NCI-H146 (cell line): ENCODE results near the gene KRT1.

Experiments used
- DNase-seq: peaks from one replicate; lab custom pipeline; 2025; lab: John Stamatoyannopoulos, UW

KRT1 gene

DNA sequence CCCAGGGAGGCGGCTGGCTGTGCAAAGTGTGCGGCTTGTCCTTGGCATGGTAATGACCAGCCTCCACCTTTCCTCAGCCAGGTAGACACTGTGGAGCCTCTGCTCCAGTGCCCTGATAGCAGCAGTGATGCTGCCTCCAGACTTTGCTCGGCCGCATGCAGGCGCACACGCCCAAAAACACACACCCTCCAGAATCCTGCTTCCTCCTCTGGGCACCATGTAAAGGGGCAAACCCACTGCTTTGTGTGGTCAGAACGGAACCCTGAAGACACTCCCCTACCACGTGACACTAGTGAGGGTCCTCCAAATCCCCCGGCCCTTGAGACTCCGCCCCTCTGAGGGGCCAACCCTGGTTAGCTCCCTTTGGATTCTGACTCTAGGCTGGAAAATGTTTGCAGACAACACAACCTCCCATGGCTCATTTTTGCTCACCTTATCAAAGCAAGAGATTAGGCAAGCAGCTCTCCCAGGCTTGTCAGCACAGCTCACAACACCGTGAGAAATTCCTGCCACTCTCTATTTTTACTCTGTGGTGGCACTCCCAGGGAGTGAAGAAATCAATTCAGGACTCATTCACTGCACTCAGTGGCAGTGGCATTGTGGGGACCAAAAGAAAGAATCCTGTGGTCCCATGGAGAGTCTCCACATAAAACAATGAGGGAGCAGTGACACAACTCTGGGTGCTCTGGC is 18.6 kb upstream of the KRT1 start:
- no peak for DNase-seq

DNA sequence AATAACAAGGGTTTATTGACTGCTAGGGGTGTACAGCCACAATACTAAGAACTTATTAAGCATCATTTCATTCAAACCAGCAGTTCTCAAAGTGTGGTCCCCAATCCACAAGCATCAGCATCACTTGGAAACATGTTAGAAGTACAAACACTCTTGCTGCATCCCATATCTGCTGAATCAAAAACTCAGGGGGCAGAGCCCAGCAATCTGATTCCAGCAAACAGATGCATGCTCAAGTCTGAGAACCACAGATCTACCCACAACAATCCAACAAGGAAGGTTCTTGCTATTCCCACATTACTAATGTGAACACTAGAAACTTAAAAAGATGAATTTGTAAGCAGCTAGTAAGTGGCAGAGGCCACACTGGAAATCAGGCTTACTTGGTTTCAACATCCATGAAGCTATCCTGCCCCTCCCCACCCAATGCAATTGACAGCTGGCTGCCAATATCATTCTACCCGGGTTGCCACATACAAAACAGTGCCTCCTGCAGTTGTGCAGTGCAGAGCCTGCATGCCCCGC is 16.9 kb upstream of the KRT1 start:
- no peak for DNase-seq

DNA sequence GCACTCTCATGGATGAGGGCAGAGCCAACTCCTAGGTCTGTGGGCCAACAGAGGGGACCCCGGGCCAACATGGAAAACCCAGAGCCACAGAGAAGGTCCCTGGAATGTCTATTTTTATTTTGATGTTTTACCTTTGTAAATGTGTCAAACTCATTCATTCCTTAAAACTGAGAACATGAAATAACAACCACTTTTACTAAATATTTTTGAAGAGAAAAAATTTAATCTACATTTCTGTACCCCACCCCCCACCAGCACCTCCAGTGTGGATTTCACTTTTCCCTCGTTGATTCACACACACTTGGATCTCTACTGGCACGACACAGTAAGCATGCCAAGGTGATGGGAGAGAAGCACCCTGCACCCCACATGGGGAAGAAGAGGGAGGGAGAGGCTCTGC is 16.4 kb upstream of the KRT1 start:
- DNase-seq = no peak

DNA sequence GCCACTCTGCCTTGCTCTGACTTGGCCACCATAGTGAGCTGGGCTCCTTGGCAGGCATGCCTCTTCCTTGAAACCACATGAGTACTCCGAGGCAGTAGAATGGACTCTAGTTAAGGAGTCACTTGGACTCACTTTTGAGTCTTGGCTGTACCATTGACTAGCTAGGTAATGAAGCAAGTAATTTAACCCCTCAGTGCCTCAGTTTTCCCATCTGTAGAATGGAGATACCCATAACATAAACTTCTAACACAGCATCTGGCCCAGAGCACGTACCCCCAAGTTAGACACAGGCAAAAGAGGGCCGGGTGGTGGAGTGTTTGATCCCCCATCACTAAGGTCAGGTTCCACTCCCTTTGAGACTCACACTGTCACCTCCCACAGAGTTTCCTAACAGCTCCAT is 14.8 kb upstream of the KRT1 start:
- no peak for DNase-seq

DNA sequence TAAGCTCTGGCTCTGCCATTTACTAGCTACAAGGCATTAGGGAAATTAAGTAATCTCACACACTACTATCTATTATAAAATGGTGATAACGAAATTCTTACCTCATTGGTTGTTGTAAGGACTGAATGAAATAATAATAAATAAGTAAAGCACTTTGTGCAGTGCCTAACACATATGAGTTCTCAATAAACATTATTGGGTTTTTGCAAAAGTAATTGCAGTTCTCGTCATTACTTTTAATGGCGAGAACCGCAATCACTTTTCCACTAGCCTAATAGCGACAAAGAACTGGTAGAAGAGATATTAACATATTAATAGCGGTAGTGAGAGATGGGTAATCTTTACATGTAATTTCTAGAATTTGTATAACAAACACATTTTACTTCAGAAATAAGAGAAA is 13.9 kb upstream of the KRT1 start:
- DNase-seq = no peak

DNA sequence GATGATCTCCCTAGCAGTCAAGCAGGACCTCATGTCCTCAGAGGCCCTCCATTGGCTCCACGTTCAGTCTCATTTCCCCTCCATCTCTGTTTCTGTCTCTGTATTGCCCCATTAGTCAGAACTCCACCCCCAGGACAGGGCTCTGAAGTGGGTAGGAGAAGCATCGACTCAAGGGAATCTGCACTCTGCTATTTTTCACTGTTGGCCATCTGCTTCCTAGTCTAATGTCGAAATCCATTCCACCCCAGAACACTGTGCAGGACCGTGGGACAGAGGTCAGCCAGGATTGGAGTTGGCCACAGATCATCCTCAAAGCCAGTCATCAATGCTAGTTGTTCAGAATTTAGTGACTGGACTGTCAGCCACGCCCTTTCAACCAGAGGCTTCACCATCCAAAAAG is 13.1 kb upstream of the KRT1 start:
- no peak for DNase-seq

DNA sequence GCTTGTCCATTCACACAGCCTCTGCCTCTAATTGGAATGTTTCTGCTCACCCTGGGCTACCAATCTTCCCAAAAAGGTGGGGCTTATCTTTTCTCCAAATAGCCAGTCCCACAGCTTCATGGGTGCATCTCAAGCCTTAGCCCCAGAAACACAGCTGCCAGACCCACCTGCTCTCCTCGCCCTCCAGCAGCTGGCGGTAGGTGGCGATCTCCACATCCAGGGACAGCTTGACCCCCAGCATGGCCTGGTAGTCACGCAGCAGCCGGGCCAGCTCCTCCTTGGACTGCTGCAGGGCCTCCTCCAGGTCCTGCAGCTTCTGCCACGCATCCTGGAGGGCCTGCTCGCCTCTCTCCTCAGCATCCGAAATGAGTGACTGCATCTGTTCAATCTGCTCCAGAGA is 12.0 kb upstream of the KRT1 start:
- peak; percentile 14 for DNase-seq

DNA sequence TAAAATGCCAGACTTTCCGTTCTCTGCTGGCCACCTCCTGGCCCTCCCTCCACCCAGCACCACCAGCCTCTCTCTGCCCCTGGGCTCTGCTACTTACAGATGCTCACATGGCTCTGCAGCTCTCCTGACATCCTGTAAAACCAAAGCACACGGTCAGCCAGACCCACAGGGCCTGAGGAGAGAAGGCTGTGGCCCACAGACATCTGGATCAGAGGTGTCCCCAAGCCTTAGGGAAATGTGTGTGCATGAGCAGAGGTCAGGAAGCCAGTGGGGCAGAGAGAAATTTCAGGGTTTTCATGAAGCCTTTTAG is 11.6 kb upstream of the KRT1 start:
- DNase-seq = no peak

DNA sequence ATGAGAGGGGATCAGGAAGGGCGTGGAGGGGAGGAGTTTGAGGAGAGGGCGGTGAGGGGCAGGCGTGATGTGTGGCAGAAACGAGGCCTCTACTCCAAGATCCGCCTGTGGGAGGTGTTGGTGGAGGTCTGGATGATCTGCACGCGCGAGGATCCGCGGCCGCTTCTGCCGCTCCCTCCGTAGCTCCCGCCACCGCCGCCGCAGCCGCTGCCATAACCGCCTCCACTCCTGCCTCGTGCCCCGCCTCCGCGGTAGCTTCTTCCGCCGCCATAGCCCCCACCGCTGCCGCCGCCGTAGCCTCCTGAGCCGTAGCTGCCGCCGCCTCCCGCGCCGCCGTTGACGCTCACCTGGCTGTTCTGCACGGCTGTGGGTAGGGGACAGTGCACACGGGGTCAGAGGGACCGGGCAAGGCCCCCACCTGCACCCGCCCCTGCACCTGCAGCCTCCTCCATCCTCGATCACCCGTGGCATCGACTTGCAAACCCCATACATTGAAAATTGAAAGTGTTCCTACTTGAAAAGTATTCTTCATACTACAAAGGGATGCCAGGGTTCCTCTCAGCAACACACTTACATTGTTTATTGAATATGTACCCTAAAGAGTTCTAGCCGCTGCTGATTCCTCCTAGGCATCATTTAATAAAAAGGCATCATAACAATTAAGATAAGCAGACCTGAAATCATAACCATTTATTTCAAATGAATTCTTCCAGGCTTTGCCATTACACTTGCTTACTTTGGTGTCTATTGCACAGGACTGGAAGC is 11.1 kb upstream of the KRT1 start:
- peak; percentile 42 for DNase-seq

DNA sequence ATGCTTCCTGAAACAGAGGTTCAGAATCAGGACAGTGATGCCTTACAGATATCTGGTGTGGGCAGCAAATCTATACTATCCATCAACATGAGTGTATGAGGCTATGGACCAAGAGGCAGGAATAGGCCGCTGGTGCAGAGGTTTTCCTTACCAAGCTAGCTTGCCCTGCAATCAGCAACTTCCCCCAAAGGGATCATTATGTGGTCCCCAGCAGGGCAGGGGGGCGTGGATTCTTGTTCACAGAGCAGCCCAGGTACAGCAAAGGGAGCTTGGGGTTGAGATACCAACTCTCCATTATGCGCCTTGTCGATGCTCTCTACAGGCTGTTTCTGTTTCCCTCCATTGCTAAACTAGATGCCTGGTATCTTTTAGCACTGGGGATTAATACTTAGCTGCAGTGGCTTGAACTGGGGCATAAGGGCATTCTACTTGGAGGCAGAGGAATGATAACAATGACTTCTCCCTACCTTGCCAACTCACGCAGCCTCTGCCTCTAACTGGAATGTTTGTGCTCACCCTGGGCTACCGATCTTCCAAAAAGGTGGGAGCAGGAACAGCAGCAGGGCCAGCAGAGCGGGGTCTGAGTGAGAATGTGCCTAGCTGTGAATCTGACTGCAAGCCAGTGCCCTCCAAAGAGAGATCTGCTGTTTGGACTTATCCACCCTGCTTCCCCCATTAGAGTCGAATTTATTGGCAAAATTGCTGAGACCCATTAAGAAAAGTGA is 10.3 kb upstream of the KRT1 start:
- no peak for DNase-seq

DNA sequence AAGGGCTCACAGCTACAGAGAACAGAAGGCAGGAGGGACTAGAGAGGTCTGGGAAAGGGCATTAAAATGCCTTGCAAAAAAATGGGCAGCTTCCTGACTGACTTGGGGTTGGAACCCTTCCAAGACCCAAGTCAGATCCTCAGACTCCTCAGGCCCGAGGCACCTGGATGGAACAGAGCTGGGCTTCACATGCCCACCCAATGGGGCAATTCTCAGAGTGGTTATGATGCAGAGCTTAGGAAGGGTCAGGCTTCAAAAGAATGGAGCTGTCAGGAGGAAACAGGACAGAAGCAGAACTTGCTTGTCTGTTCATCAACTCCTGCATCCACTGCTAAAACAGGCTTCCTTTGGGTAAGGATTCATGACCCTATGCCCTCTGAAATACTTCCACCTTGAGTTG is 9.7 kb upstream of the KRT1 start:
- no peak for DNase-seq

DNA sequence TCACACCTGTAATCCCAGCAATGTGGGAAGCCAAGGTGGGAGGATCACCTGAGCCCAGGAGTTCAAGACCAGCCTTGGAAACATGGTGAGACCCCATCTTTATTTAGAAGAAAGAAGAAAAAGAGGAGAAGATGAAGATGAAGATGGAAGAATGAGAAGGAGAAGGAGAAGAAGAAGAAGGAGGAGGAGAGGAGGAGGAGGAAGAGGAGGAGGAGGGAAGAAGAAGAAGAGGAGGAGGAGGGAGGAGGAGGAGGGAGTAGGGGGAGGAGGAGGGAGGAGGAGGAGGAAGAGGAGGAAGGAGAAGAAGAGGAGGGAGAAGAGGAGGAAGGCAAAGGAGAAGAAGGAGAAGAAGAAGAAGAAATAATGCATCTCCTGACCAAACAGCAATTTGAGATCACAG is 9.0 kb upstream of the KRT1 start:
- DNase-seq = no peak

DNA sequence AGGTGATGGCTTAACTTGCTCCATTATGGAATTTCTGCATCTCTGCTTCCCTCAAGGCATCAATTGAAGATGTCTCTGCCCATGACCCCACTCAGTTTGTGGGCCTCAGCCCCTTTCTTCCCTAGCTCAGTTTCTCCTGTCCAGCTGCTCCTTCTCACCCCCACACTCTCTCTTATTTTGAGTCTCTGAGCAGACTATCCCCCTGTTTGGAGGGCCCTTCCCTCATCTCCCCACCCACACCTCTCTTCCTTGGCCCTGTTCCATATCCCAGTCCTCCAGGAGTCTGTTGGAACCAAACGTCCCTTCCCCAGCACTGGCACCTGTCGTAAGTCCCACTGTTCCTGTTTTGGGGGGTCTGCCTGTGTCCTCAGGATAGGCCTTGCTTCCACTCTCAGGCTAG is 8.3 kb upstream of the KRT1 start:
- no peak for DNase-seq

DNA sequence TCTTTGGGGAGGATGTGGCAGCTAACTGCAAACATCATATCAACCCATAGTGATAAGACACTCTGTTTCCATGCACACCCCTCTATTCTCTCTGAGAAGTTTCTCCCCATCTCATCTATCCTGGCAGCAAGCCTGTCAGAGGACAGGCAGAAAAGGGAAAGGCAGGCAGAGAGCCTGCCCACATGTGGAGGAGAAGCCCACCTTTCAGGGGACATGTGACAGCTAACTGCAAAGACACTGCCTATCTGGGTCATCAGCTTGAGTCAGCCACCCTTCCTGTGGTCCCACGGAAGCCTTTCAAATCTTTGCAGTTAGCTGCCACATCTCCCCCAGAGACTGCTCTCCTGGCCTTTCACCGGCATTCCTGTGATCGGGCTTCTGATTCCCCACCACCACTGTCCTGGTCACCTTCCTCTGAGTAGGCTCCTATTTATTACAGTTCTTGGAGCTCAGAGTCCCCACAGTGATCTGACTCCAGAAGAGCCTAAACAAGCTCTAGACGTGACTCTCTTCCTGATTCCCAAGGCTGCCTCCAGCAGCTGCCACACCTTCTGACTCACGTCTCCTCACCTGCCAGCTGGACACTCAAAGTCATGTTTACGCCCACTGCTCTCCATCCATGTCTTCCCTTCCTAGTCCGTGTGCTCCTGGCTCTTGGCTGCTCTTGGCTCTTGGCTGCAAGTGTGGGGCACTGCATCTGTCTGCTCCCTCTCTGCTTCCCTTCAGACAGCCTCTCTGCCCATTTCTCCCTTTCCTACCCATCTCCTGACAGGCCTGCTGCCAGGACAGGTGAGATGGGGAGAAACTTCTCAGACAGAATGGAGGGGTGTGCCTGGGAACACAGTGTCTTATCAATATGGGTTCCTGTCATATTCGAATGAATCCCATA is 7.5 kb upstream of the KRT1 start:
- no peak for DNase-seq

DNA sequence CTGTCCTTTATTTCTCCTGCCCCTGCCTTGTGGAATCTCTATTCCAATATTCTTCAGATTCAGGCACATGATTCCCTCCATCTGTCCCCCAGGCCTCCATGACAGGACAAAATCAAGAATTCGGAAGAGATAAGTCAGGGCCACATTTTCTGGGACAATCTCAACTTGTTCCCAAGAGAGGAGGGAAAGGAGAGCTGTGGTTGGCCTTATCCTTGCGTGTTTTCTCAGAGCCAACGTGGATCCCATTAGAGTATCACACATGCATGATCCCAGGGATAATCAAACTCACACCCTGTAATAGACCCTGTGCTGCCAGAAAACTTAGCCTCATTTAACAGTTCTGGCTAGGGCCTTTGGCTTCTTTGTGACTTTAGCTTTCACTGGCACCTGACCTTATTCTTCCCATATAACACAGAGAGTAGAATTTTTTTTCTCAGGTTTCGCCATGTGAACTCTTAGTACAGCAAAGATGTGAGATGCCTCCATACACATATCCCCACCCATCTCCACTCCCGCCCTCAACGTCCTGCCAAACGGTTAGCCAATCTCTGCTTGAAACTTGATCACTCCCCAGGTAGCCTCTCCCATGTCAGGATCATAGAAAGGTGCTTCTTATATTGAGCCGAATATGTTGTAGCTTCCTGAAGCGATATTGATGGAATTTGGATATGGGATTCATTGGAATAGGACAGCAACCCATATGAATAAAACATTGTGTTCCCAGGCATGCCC is 6.7 kb upstream of the KRT1 start:
- no peak for DNase-seq

DNA sequence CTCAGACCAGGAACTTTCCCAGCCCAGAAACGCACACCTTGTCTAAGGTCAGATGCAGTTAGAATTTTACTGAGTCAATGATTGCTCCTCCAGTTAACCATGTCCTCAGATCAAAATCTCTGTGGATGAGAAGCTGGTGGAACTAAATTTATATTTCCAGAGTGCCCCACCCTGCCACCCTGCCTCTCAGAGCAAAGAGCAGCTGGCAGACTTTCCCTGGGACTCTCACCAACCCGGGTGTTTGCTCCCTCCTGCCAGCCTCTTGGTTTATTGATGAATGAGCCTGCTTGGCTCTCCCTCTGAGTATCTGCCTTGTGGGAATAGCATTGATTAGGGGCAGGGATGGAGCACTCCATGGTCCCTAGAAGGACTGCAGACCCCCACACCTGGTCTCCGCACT is 5.9 kb upstream of the KRT1 start:
- DNase-seq = no peak

DNA sequence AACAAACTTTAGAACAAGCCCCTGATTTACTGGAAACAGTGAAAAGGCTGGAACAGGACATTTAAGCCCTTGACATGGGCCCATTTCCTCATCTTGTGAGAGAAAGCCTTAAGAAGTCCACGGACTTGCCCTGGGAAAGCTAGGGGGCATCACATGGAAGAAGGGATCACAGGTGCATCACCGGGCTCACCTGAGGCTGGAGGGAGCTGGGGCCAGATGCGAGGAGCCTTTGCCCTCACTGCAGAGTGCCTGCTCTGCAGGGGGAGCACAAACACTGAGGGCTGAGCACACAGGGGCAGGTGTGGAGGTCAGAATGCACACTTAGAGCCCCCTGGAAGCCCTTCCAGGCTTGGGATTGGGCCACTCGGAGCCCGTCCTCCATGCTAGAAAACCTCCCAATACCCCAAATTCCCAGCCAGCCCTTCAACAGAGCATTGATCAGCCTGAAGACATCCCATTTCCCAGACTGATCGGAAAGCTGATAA is 5.2 kb upstream of the KRT1 start:
- DNase-seq = no peak

DNA sequence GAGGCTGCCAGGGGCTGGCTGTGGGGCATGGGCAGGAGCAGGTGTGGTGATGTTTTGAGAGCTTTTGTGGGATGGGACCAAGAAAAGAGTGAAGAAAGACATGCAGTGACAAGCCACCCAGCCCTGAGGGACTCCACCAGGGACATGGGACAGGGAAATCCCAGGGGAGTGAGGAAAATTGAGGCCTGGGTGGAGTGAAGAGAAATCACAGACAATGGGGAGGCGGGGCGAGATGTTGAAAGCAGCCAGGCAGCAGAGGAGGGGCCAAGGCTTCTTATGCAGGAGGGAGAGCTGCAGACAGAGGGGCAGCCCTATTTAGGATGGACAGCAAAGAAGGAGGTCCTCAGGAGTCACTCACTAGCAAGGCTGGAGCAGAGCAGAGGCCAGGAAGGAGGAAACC is 4.2 kb upstream of the KRT1 start:
- no peak for DNase-seq

DNA sequence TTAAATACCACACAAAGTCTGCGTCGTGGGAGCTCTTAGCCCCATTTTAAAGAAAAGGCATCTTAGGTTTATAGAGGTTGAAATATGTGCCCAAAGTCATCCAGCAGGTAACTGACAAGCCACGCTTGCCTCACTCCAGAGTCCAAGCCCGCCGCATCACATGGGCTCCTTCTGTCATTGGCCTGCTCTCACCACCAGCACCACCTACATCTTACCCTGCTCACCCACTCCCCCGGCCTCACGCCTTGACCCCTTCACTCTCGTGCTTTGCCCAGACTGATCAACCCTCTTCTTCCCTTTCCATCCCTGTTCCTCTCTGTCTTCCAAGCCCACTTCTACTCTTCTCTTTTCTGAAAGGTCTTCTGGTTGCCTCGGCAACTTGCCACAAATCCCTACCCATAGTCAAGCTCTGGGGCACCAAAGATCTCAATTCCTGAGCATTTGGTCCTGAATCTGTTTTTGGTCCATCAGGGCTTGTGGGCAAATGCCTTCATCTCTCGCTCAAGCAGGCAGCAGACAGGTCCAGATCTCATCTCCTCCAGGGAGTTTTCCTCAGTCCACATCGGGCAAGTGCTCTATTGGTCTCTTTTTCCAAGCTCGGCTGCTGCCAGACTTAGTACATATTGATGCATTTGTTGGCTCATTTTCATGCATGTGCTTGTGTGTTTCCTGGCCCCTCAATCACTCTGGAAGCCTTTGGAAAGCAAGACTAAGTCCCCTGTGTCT is 3.5 kb upstream of the KRT1 start:
- DNase-seq = no peak

DNA sequence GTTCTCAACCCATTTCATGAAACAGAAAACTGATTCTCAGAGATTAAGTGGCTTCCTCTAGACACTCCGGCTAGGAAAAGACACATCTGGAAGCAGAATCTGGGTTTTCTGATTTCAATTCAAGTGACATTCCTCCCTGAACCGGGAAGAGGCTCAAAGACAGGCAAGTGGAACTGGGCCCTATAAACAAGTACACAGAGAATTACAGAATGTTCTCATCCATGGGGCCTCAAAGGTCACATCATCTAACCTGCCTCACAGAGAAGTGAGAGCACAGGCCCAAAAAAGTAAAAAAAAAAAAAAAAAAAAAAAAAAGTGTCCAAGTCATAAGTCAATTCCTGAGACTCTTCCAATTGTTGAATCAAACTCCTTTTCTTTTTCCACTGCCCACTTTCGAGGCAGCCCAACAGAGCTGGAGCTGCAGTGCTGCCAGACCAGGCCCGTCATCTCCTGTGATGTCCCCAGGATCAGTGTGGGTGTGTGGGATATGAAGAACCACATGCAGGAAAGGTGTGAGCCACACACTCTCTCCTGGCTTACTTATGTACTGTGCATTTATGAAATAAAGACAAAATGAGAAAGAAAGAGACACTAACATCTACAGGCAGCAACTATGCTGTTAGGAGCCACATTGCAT is 2.8 kb upstream of the KRT1 start:
- no peak for DNase-seq
